Mesenchymal stem cell (in vitro differentiated cells and primary cell): Measurements from ENCODE around the gene SETMAR.

Experiments used
- DNase-seq: peaks from one replicate; pipeline ENCODE4 v3.0.0-alpha.2; 2013
- H2AFZ ChIP-seq: one replicate; pipeline ENCODE4 v1.6.1; 2013; ENCODE audit warnings: low read depth, mild to moderate bottlenecking, control low read depth, inconsistent platforms, low read length, moderate library complexity
- H2AK5ac ChIP-seq: 2 replicates; pipeline ENCODE4 v1.6.1; 2013; ENCODE audit warnings: low read length, moderate library complexity, mild to moderate bottlenecking, inconsistent platforms; ENCODE audit not compliant: severe bottlenecking
- H2BK120ac ChIP-seq: one replicate; pipeline ENCODE4 v1.6.1; 2013; ENCODE audit warnings: low read depth, mild to moderate bottlenecking, inconsistent platforms, low read length, moderate library complexity
- H2BK12ac ChIP-seq, 2 experiments: one replicate each; pipeline ENCODE4 v1.6.1; 2013; ENCODE audit warnings: inconsistent platforms in 2 of 2, low read length in 2 of 2, mild to moderate bottlenecking in 2 of 2, moderate library complexity in 2 of 2, control low read depth in 1 of 2
- H2BK15ac ChIP-seq: one replicate; pipeline ENCODE4 v1.6.1; 2013; ENCODE audit warnings: mild to moderate bottlenecking, low read depth, inconsistent platforms; ENCODE audit not compliant: poor library complexity, severe bottlenecking
- H2BK5ac ChIP-seq: 2 replicates; pipeline ENCODE4 v1.6.1; 2013; ENCODE audit warnings: low read depth, mild to moderate bottlenecking, low read length, control low read depth, inconsistent platforms; ENCODE audit not compliant: poor library complexity, severe bottlenecking
- H3K14ac ChIP-seq, 2 experiments: one replicate each; pipeline ENCODE4 v1.6.1; 2013; ENCODE audit warnings: inconsistent platforms in 2 of 2, low read length in 2 of 2, control low read depth in 1 of 2, mild to moderate bottlenecking in 1 of 2, moderate library complexity in 1 of 2
- H3K18ac ChIP-seq, 2 experiments: one replicate each; pipeline ENCODE4 v1.6.1; 2013; ENCODE audit warnings: inconsistent platforms in 2 of 2, low read length in 2 of 2, control low read depth in 1 of 2, low read depth in 1 of 2, mild to moderate bottlenecking in 1 of 2
- H3K23ac ChIP-seq, 2 experiments: one replicate each; pipeline ENCODE4 v1.6.1; 2013; ENCODE audit warnings: inconsistent platforms in 2 of 2, low read length in 2 of 2, mild to moderate bottlenecking in 2 of 2, moderate library complexity in 2 of 2, control low read depth in 1 of 2
- H3K27ac ChIP-seq: 2 replicates; pipeline ENCODE4 v1.5.1; 2013; ENCODE audit warnings: mild to moderate bottlenecking, moderate library complexity, low read length, control low read depth, inconsistent platforms; ENCODE audit not compliant: poor library complexity, severe bottlenecking
- H3K27me3 ChIP-seq, 2 experiments: 2 replicates each; pipeline versions ENCODE4 v1.6.1 to v1.7.0; 2013; ENCODE audit warnings: low read length in 2 of 2, mild to moderate bottlenecking in 2 of 2, moderate library complexity in 2 of 2, control low read depth in 1 of 2, inconsistent platforms in 1 of 2; ENCODE audit not compliant: control insufficient read depth in 1 of 2, insufficient read depth in 1 of 2
- H3K36me3 ChIP-seq, 2 experiments: 2 replicates each; pipeline versions ENCODE4 v1.6.1 to v1.7.0; 2013; ENCODE audit warnings: low read length in 2 of 2, control low read depth in 1 of 2, inconsistent platforms in 1 of 2, low read depth in 1 of 2, mild to moderate bottlenecking in 1 of 2; ENCODE audit not compliant: insufficient read depth in 2 of 2, control insufficient read depth in 1 of 2
- H3K4ac ChIP-seq, 2 experiments: one replicate each; pipeline ENCODE4 v1.6.1; 2013; ENCODE audit warnings: inconsistent platforms in 2 of 2, low read length in 2 of 2, mild to moderate bottlenecking in 2 of 2, moderate library complexity in 2 of 2, control low read depth in 1 of 2, low read depth in 1 of 2
- H3K4me1 ChIP-seq: 2 replicates; pipeline ENCODE4 v1.6.1; 2013; ENCODE audit warnings: low read depth, low read length, control low read depth; ENCODE audit not compliant: control insufficient read depth, insufficient read depth
- H3K4me2 ChIP-seq: 2 replicates; pipeline ENCODE4 v1.6.1; 2013; ENCODE audit warnings: low read length, mild to moderate bottlenecking, inconsistent platforms; ENCODE audit not compliant: poor library complexity, severe bottlenecking
- H3K4me3 ChIP-seq, 2 experiments: 2 replicates each; pipeline versions ENCODE4 v1.5.1 to v1.7.0; 2013; ENCODE audit warnings: low read length in 2 of 2, mild to moderate bottlenecking in 2 of 2, control low read depth in 1 of 2, low read depth in 1 of 2; ENCODE audit not compliant: insufficient read depth in 1 of 2
- H3K79me1 ChIP-seq: replicated peaks from 2 replicates; pipeline ENCODE4 v1.6.1; 2013; ENCODE audit warnings: mild to moderate bottlenecking, control low read depth, low read length, inconsistent platforms; ENCODE audit not compliant: poor library complexity, severe bottlenecking
- H3K9ac ChIP-seq: 2 replicates; pipeline ENCODE4 v1.7.0; 2013; ENCODE audit warnings: mild to moderate bottlenecking, low read length, moderate library complexity
- H3K9me3 ChIP-seq: 2 replicates; pipeline ENCODE4 v1.7.0; 2013; ENCODE audit warnings: mild to moderate bottlenecking, low read length; ENCODE audit not compliant: control insufficient read depth
- H4K8ac ChIP-seq: one replicate; pipeline ENCODE4 v1.6.1; 2013; ENCODE audit warnings: inconsistent platforms, mild to moderate bottlenecking, low read length, moderate library complexity
- H4K91ac ChIP-seq: one replicate; pipeline ENCODE4 v1.6.1; 2013; ENCODE audit warnings: mild to moderate bottlenecking, low read length, inconsistent platforms
- WGBS: methylation state at CpG from one replicate; pipeline ENCODE4 v1.1.7; 2013; ENCODE audit warnings: mixed read lengths; 5-methylcytosine and 5-hydroxymethylcytosine counted together

The SETMAR gene

GRCh38 chr3:4334548-4334947 lies 31.4 kb downstream of the SETMAR start:
- Histone ChIP-seq H3K23ac (no peak overlapping the region), H2BK120ac (no peak overlapping the region), H3K27me3 (no peaks in the 10 kb centered on the region), H3K9me3 (no peaks in the 10 kb centered on the region), H3K4me1 (no peaks in the 10 kb centered on the region), H3K9ac (no peak overlapping the region), H2BK15ac (no peak overlapping the region), H3K36me3 (no peaks in the 10 kb centered on the region), H3K4ac (no peak overlapping the region), H3K14ac (no peak overlapping the region), H2BK12ac (no peak overlapping the region), H3K18ac (no peak overlapping the region), H3K27ac (no peak overlapping the region), H3K4me2 (no peak overlapping the region), H2AK5ac (no peak overlapping the region), H2BK5ac (no peak overlapping the region), H4K91ac (no peak overlapping the region), H3K4me3 (no peak overlapping the region), H4K8ac (no peak overlapping the region), H2AFZ (no peak overlapping the region), H3K79me1 (no peaks in the 10 kb centered on the region)
- no peak for DNase-seq
- WGBS = no CpG with 5 or more reads among the region's 1 CpG

- no peak for DNase-seq
- no peak overlapping the region for H3K4me3 ChIP-seq
- H3K9me3 ChIP-seq = no peaks in the 10 kb centered on the region
- no peak overlapping the region for H2BK120ac ChIP-seq
- H3K14ac ChIP-seq = no peak overlapping the region
- H3K79me1 ChIP-seq = no peaks in the 10 kb centered on the region
- no peak overlapping the region for H3K23ac ChIP-seq
- H3K4me2 ChIP-seq = no peak overlapping the region
- no peak overlapping the region for H2AK5ac ChIP-seq
- H4K8ac ChIP-seq = no peak overlapping the region
- no peak overlapping the region for H2BK5ac ChIP-seq
- WGBS = 69% methylated on average over 4 of the region's 5 CpGs
- no peak overlapping the region for H2BK15ac ChIP-seq
- H2AFZ ChIP-seq = no peak overlapping the region
- H3K4ac ChIP-seq = no peak overlapping the region
- H3K4me1 ChIP-seq = no peaks in the 10 kb centered on the region
- no peak overlapping the region for H3K27ac ChIP-seq
- H3K18ac ChIP-seq = no peak overlapping the region
- H4K91ac ChIP-seq = no peak overlapping the region
- no peaks in the 10 kb centered on the region for H3K36me3 ChIP-seq
- no peaks in the 10 kb centered on the region for H3K27me3 ChIP-seq
- H3K9ac ChIP-seq = no peak overlapping the region
- H2BK12ac ChIP-seq = no peak overlapping the region
Measured at GRCh38 chr3:4335840-4336562, 32.8 kb downstream of the SETMAR start.

- Histone ChIP-seq H4K8ac (no peak overlapping the region), H2BK120ac (no peak overlapping the region), H2AFZ (no peak overlapping the region), H3K79me1 (no peaks in the 10 kb centered on the region), H3K18ac (no peak overlapping the region), H2BK5ac (no peak overlapping the region), H3K4ac (no peak overlapping the region), H3K4me3 (no peak overlapping the region), H2BK12ac (no peak overlapping the region), H3K9me3 (no peaks in the 10 kb centered on the region), H2AK5ac (no peak overlapping the region), H3K36me3 (no peaks in the 10 kb centered on the region), H3K14ac (no peak overlapping the region), H3K9ac (no peak overlapping the region), H4K91ac (no peak overlapping the region), H3K4me1 (no peaks in the 10 kb centered on the region), H3K27ac (no peak overlapping the region), H3K4me2 (no peak overlapping the region), H2BK15ac (no peak overlapping the region), H3K23ac (no peak overlapping the region), H3K27me3 (no peaks in the 10 kb centered on the region)
- WGBS = 73% methylated on average over 3 of the region's 3 CpGs
- no peak for DNase-seq
Measured at GRCh38 chr3:4336850-4337546, 33.8 kb downstream of the SETMAR start.

GRCh38 chr3:4338751-4339150 lies 35.6 kb downstream of the SETMAR start:
- H3K4ac ChIP-seq = no peak overlapping the region
- no peaks in the 10 kb centered on the region for H3K36me3 ChIP-seq
- H2AK5ac ChIP-seq = no peak overlapping the region
- H2BK120ac ChIP-seq = no peak overlapping the region
- H3K9ac ChIP-seq = no peak overlapping the region
- 95% methylated on average over 5 of the region's 5 CpGs for WGBS
- H3K18ac ChIP-seq = no peak overlapping the region
- no peaks in the 10 kb centered on the region for H3K27me3 ChIP-seq
- H3K14ac ChIP-seq = no peak overlapping the region
- DNase-seq = no peak
- no peak overlapping the region for H4K91ac ChIP-seq
- no peak overlapping the region for H3K23ac ChIP-seq
- no peaks in the 10 kb centered on the region for H3K79me1 ChIP-seq
- no peaks in the 10 kb centered on the region for H3K9me3 ChIP-seq
- no peak overlapping the region for H3K4me2 ChIP-seq
- no peak overlapping the region for H2AFZ ChIP-seq
- no peak overlapping the region for H3K4me3 ChIP-seq
- H2BK15ac ChIP-seq = no peak overlapping the region
- H3K4me1 ChIP-seq = no peaks in the 10 kb centered on the region
- no peak overlapping the region for H2BK12ac ChIP-seq
- H4K8ac ChIP-seq = no peak overlapping the region
- no peak overlapping the region for H3K27ac ChIP-seq
- H2BK5ac ChIP-seq = no peak overlapping the region
